HTERT RPE-1 (cell line): Measurements from ENCODE around the gene ADARB2.

Experiments used
- in situ Hi-C: fragments of 300-500 bp; cut with MboI; formaldehyde crosslinking; loops from 4 replicates; pipeline ENCODE4 v1.14.3; 2020; ENCODE audit warnings: low sequenced_read_pairs

The ADARB2 gene

GRCh38 chr10:1378473-1378872 lies 358.9 kb downstream of the ADARB2 start:
- in situ Hi-C loops: no loop called here

GRCh38 chr10:1377740-1378397 lies 359.5 kb downstream of the ADARB2 start:
- in situ Hi-C loops: no loop called here

- in situ Hi-C loops: no loop called here
Observed at GRCh38 chr10:1377231-1377630, 360.1 kb downstream of the ADARB2 start.

- in situ Hi-C loops: no loop called here
Observed at GRCh38 chr10:1376384-1376945, 360.9 kb downstream of the ADARB2 start.

- in situ Hi-C loops: no loop called here
Observed at GRCh38 chr10:1375346-1376170, 361.8 kb downstream of the ADARB2 start.

- in situ Hi-C loops: no loop called here
Observed at GRCh38 chr10:1374511-1375345, 362.6 kb downstream of the ADARB2 start.

- in situ Hi-C loops: no loop called here
Observed at GRCh38 chr10:1373287-1373686, 364.0 kb downstream of the ADARB2 start.

GRCh38 chr10:1372212-1372611 lies 365.1 kb downstream of the ADARB2 start:
- in situ Hi-C loops: no loop called here

- in situ Hi-C loops: no loop called here
Observed at GRCh38 chr10:1370298-1370697, 367.0 kb downstream of the ADARB2 start.

GRCh38 chr10:1369665-1370064 lies 367.7 kb downstream of the ADARB2 start:
- in situ Hi-C loops: no loop called here

- in situ Hi-C loops: no loop called here
Observed at GRCh38 chr10:1369197-1369596, 368.1 kb downstream of the ADARB2 start.

- in situ Hi-C loops: no loop called here
Observed at GRCh38 chr10:1368842-1369171, 368.5 kb downstream of the ADARB2 start.

GRCh38 chr10:1367938-1368841 lies 369.1 kb downstream of the ADARB2 start:
- in situ Hi-C loops: no loop called here

GRCh38 chr10:1366811-1367425 lies 370.4 kb downstream of the ADARB2 start:
- in situ Hi-C loops: no loop called here

- in situ Hi-C loops: no loop called here
Observed at GRCh38 chr10:1366322-1366691, 371.0 kb downstream of the ADARB2 start.

- in situ Hi-C loops: no loop called here
Observed at GRCh38 chr10:1365540-1366321, 371.6 kb downstream of the ADARB2 start.

- in situ Hi-C loops: no loop called here
Observed at GRCh38 chr10:1364151-1364910, 373.0 kb downstream of the ADARB2 start.

GRCh38 chr10:1363446-1364121 lies 373.7 kb downstream of the ADARB2 start:
- in situ Hi-C loops: no loop called here
